Measurements from ENCODE around the gene PRSS12.

- TF ChIP-seq POLR2A (IDR thresholded peaks at IDR 0.05) (no peak), POLR2AphosphoS5 (IDR thresholded peaks at IDR 0.05) (no peak), EP300 (IDR thresholded peaks at IDR 0.05) (no peak)
Measured at GRCh38 chr4:118345813-118346212, 7.0 kb downstream of the PRSS12 start.
